Activated naive CD4-positive, alpha-beta T cell treated with anti-CD3 and anti-CD28 coated beads, Interleukin-2, amount 50 U/mL, for 16 hours (primary cell): Measurements from ENCODE around the gene CYP3A7.
"Not testable (repeated sequence)": the region's sequence is repeated elsewhere in the genome, so short reads cannot be mapped to it uniquely, and the experiment has no call there.

Experiments used
- DNase-seq: peaks from one replicate; pipeline ENCODE4 v3.0.0-alpha.2; 2020

The CYP3A7 gene

DNA sequence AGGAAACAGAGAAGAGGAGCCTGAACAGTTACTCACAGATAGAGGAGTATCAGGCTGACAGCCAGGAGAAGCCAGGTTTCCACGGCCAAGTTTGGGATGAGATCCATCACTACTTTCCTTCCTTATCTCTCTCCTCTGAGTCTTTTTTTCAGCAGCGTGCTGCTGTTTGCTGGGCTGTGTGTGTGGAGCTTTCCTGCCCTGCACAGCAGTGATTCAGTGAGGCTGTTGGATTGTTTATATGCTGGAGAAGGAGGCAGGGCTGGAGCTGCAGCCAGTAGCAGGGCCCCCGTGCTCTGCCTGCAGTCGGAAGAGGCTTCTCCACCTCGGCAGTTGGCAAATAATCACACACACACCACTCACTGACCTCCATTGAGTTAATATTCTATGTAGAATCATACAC lies at the start of gene CYP3A7:
CYP3A7 (minus strand) TSS at position 210 of the 400 bp plus-strand sequence; CDS start at position 107, 103 bp downstream.
- no peak for DNase-seq

GRCh38 chr7:99784007-99784406 lies 49.0 kb upstream of the CYP3A7 start, which contains the start of gene CYP3A4:
TSS of gene CYP3A4 (minus strand) at chr7:99784184. CDS start at chr7:99784081, 103 bp downstream.
- no peak for DNase-seq

DNA sequence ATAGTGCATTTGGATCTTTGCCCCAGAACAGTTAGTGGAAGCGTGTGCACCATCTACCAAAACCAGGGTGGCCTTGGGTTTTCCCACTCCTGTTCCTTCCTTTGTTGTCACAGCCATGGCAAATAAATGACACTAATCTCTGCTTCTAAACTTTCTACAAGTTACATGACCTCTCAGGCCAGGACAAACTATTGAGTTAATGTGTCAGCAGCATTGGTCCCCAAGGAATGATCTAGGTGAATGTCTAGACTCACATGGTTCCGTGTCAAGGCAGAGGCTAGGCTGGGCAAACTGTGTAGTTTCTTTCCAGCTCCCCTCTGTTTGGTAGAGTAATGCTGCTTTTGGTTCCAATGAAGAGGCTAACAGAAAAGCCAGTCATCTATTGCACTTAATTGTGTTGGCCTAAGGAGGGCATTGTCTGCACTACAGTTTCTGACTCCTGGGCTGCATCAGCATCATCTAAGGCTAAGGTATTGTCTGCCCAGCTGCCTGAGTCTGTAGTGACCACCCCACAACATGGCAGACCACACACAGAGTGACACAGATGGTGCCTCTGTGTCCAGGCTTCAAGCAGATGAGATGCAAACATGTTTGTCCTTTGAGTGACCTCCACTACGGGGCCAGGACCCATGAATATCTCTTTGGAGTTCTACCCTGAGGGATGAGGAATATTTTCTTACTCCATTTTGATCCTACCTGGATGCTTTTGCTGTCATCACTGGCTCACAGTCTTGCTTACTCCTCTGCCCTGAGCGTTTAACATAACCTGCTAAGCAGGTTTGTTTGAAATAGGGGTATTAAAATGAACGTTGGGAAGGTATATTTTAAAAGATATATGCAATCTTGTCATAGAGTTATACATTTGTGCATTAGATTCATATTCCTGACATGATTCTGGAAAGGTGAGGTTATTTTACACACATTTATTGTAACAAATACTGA lies 47.3 kb upstream of the CYP3A7 start:
- no peak for DNase-seq

GRCh38 chr7:99780588-99780987 lies 45.6 kb upstream of the CYP3A7 start:
- DNase-seq: no peak

GRCh38 chr7:99779949-99780348 lies 45.0 kb upstream of the CYP3A7 start:
- no peak for DNase-seq

- no peak for DNase-seq
These were observed 43.9 kb upstream of the CYP3A7 start for GRCh38 chr7:99778880-99779279.

GRCh38 chr7:99773395-99773794 lies 38.4 kb upstream of the CYP3A7 start:
- not testable (repeated sequence) for DNase-seq

DNA sequence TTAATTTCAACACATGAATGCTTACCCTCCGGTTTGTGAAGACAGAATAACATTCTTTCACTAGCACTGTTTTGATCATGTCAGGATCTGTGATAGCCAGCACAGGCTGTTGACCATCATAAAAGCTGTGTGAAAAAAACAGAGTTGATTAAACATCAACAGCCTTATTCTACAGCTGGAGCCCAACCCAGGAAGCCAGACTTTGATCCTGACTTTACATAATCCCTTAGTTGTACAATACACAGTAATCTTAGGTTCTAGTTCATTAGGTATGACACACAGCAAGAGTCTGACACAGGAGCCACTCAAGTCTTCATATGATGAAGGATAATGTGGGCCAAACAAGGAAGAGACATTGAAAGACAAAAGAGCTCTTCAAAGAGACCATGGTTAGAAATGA lies 37.6 kb upstream of the CYP3A7 start:
- no peak for DNase-seq

DNA sequence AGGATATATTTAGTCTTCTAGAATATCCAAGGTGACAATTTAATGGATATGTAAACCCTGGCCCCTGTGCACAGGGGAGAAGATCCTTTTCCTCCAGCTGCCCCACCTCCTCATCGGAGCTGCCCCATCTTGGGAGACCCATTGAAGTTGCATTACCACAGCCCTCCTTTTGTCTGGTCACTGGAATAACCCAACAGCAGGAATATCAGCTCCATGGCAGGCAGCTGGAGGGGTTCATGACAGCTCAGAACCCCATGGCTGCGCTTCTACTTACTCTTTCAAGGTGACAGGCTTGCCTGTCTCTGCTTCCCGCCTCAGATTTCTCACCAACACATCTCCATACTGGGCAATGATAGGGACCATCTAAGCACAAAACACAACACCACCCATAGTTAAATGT lies 34.5 kb upstream of the CYP3A7 start:
- not testable (repeated sequence) for DNase-seq

GRCh38 chr7:99768471-99768870 lies 33.5 kb upstream of the CYP3A7 start:
- no peak for DNase-seq

DNA sequence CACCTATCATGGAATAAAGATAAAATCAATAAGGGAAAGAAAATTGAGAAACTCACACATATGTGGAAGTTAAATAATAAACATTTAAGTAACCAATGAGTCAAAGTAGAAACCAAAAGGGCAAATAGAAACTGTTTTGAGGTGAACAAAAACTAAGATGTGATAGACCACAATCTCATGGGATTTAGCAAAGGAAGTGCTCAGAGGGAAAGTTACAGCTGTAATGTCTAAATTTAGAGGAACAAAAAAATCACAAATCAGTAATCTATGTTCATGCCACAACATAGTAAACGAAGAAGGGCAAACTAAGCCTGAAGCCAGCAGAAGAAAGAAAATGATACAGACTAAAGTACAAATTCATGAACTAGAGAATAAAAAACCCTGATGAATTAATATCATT lies 32.7 kb upstream of the CYP3A7 start:
- no peak for DNase-seq

DNA sequence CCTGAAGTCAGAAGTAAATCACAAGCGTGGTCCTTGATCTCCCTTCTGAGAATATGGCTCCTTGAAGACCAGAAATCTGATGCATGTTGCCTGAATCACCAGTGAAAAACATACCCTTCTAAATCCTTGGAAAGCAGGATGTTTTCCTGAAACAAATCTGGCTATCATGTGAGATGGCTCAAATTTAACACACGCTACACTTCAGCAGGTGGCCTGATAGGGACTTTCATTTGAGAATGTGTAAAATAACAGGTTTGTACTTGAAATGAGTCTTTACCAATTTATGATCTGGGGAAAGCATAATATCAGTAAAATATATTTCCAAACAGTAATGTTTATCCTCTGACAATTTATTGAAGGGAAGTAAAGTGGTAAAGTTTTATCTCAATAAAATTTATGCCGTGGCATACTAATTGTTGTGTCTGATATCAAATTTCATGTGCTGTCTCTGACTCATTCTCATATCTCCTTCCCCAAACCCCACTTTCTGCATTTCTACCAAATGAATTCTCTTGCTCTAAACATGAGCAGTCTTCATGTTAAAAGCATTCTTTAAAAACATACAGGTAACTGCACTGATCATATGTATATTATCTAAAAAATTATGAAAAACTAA lies 31.6 kb upstream of the CYP3A7 start:
- DNase-seq: no peak

GRCh38 chr7:99764478-99764877 lies 29.5 kb upstream of the CYP3A7 start:
- DNase-seq: no peak

DNA sequence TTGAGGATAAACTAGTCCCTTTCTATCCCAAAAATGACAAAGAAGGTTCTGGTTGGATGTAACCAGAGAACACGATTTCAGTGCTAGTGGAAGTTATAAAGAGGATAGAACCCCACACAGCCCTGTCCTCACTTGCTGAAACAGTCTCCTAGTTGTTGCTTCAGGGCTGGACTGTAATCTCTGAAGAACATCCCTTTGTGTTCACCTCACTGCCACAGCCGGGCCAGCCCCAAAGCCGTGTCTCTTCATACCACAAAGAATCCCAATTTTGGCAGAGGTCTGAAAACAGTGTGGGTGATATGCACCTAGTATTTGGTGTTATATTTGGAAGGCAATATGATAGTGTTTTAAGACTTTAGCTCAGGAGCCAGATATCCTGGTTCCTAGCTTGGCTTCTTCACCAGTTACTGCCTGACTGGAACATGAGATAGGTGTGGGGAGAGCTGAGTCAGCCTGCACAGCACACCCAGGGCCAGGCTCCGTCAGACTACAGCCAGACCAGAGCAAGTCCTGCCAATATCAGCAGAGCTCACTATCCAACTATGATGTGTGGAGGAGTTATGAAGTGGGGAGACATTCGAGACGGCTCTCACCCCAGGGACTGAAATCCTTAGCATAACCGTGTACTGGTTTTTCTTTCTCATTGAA lies 27.8 kb upstream of the CYP3A7 start:
- DNase-seq: no peak

DNA sequence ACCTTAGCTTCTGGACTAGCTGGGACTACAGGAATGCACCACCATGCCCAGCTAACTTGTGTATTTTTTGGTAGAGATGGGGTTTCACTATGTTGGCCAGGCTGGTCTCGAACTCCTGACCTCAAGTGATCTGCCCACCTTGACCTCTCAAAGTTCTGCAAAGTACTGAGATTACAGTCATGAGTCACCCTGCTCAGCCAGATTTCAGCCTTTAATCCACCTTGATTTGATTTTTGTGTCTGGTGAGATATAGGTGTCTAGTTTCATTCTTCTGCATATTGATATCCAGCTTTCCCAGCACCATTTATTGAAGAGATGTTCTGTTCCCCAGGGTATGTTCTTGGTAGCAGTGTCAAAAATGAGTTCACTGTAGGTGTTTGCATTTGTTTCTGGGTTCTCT lies 20.1 kb upstream of the CYP3A7 start:
- no peak for DNase-seq

DNA sequence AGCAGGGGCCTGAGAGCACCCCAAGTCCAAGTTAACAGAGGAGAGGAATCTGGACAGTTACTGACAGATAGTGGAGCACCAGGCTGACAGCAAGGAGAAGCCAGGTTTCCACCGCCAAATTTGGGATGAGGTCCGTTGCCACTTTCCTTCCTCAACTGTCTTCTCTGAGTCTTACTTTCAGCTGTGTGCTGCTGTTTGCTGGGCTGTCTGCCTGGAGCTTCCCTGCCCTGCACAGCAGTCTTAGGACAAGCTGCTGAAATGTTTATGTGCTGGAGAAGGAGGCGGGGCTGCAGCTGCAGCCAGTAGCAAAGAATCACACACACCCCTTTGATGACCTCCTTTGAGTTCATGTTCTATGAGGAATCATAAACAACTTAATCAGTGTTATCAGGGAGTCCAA lies 17.4 kb upstream of the CYP3A7 start:
- DNase-seq: no peak

DNA sequence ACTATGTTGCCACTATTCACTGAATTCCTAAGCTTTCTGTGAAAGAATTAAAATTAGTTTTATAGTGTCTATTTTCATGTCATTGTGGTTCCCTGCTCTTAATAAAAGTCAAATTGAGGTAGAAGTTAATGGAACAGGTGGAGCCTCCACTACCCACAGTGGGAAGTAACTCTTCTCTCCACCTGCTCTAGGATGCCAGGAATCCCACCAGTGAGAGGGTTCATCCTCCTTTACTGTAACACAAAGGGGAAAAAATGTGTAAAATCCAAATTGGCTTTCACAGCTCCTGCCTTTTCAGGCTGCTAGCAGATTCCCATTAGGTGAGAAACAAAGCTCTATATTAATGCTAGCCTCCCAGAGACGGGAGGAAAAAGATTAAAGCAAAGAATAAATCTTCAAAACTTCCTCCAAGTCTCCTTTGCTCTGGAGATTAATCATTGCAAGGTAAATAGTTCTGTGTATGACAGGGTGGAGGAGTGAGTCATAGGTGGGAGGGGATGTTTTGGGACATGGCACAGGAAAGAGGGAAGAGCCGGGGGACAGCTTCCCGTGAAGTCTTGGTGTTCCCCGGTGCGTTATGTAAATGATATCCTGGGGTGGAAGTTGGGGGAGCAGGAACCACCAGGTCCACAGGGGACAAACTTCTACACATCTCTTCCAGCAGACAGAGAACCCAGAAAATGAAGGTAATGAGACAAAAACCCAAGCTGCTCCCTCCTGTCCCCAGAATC lies 16.5 kb upstream of the CYP3A7 start:
- not testable (repeated sequence) for DNase-seq

- no peak for DNase-seq
These were observed 14.0 kb upstream of the CYP3A7 start for GRCh38 chr7:99748846-99749579.

- not testable (repeated sequence) for DNase-seq
These were observed 11.9 kb upstream of the CYP3A7 start for GRCh38 chr7:99746915-99747314.

DNA sequence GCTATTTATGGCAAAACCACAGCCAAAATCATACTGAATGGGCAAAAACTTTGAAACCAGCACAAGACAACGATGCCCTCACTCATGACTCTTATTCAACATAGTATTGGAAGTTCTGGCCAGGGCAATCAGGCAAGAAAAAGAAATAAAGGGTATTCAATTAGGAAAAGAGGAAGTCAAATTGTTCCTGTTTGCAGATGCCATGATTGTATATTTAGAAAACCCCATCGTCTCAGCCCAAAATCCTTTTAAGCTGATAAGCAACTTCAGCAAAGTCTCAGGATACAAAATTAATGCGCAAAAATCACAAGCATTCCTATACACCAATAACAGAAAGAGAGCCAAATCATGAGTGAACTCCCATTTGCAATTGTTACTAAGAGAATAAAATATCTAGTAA lies 10.4 kb upstream of the CYP3A7 start:
- DNase-seq: not testable (repeated sequence)

GRCh38 chr7:99742737-99743394 lies 7.9 kb upstream of the CYP3A7 start:
- DNase-seq: no peak

DNA sequence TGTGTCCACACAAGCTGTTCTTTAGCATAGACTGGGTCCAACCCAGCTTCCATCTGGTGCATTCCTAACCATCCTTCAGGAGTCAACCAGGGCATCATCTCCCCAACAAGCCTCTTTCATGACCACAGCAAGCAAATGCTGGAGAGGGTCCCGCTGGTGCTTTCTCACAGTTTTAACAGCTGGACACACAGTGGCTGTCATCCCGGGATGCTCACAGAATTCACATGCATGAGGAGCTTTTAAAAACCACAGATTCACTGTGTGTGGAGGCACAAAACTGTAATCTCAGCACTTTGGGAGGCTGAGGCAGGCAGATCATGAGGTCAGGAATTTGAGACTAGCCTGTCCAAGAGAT lies 6.4 kb upstream of the CYP3A7 start:
- no peak for DNase-seq
